Measurements from ENCODE around the gene PYCARD.

Gene PYCARD

DNA sequence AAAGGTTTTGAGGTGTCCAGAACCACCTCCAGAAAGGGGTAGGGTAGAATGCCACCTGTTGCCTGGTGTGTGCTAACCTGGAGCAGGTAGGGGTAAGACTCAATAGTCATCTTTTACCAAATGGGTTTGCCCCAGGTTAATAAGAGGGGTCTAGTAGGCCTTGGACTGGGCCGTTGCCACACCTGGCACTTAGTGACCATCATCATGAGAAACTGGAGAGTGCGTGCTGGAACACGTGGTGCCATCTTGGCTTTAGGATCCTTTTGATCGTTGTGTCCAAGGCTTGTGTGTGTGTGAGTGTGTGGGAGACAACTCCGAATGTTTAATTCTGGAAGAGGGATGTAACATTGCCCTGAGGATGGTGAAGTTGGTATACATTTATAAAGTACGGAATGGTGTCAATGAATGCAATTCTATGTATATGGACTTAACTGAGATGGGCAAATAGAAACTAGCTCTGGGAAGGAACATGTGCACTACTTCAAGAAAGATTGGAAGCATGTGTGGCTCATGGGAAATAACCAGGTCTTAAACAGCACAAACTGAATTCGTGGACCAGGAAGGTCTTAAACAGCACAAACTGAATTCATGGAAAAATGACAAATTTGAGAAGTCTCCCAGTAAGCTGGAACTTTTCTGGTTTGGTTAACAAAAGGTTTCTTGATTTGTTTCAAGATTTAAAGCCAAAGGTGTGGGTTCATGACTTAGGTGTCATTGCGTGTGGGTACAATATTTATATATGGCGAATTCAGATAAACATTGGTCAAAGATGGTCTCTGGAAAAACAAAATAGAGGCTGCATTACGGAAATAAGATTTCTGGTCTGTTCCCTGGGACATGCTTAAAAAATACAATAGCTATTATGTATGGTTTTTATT is 15.4 kb downstream of the PYCARD start:
- no peaks in the 10 kb centered on the region for H3K27me3 ChIP-seq (ENCODE audit: insufficient read depth, low read length)
- peak in 1 of 2 donors; percentile 16 for DNase-seq
- no peak overlapping the region for H4K91ac ChIP-seq (ENCODE audit: low read depth, low read length)
- H3K14ac ChIP-seq (ENCODE audit: low read length) = no peak overlapping the region
- H3K23ac ChIP-seq (ENCODE audit: low read length) = no peak overlapping the region
- H2AFZ ChIP-seq (ENCODE audit: insufficient read depth, low read length, poor library complexity) = no peak overlapping the region
- H4K8ac ChIP-seq (ENCODE audit: low read depth, low read length) = no peak overlapping the region
- H2BK5ac ChIP-seq (ENCODE audit: low read depth, low read length, poor library complexity) = no peak overlapping the region
- H3K4me2 ChIP-seq (ENCODE audit: low read length) = no peak overlapping the region
- H3K4me3 ChIP-seq (ENCODE audit: low read depth, low read length) = no peak overlapping the region
- peaks cover 54 to 87% of the 10 kb centered on the region in 2 experiments for H3K36me3 ChIP-seq (ENCODE audit: control insufficient read depth in 1 of 2, insufficient read depth in 2 of 2, low read length in 2 of 2)
- no peak overlapping the region for H3K4ac ChIP-seq (ENCODE audit: low read depth, low read length)
- no peak overlapping the region for H3K27ac ChIP-seq (ENCODE audit: low read depth, low read length)
- no peak overlapping the region for H3K9ac ChIP-seq (ENCODE audit: low read length)
- H3K4me1 ChIP-seq (ENCODE audit: control insufficient read depth in 1 of 2, insufficient read depth in 2 of 2, low read length in 2 of 2) = peaks cover 2% of the 10 kb centered on the region in 2 experiments
- H2BK12ac ChIP-seq (ENCODE audit: low read length) = no peak overlapping the region
- no peaks in the 10 kb centered on the region for H3K9me3 ChIP-seq (ENCODE audit: insufficient read depth, low read depth, low read length)
- no peaks in the 10 kb centered on the region for H3K79me1 ChIP-seq (ENCODE audit: low read length)
- H3K79me2 ChIP-seq (ENCODE audit: control insufficient read depth, insufficient read depth, low read length, poor library complexity) = peaks cover 12% of the 10 kb centered on the region
- H2BK120ac ChIP-seq (ENCODE audit: insufficient read depth, low read length, poor library complexity) = no peak overlapping the region
- H3K18ac ChIP-seq (ENCODE audit: low read length) = no peak overlapping the region
- no peak overlapping the region for H4K12ac ChIP-seq (ENCODE audit: low read depth, low read length)
- no peak overlapping the region for H2AK5ac ChIP-seq (ENCODE audit: low read length)
- no CpG with 5 or more reads among the region's 10 CpGs for WGBS (ENCODE audit: extremely low coverage, insufficient coverage, insufficient read length)

DNA sequence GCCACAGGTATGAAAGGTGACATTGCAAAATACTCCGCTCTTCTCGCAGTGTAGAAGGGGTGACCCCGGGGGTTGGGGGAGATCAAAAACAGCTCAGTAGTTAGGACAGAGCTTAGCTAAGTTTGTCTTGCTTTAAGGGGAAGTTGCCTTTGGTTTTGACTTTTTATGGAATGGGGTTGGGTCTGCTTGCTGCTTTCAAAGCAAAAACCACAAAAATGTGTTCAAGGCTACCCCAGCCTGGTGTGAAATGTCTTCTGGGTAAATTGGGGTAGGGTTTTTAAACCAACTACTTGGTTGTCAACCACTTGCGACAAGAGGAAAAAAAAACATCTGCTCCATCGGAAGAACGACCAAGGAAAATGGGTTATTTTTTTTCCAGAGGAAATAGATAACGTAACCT is 16.4 kb downstream of the PYCARD start:
- H3K14ac ChIP-seq (ENCODE audit: low read length) = no peak overlapping the region
- DNase-seq = no peak
- H3K4me1 ChIP-seq (ENCODE audit: control insufficient read depth in 1 of 2, insufficient read depth in 2 of 2, low read length in 2 of 2) = peaks cover 3 to 4% of the 10 kb centered on the region in 2 experiments
- H3K27ac ChIP-seq (ENCODE audit: low read depth, low read length) = no peak overlapping the region
- WGBS (ENCODE audit: extremely low coverage, insufficient coverage, insufficient read length) = no CpG with 5 or more reads among the region's 7 CpGs
- no peak overlapping the region for H3K23ac ChIP-seq (ENCODE audit: low read length)
- no peak overlapping the region for H4K8ac ChIP-seq (ENCODE audit: low read depth, low read length)
- H3K79me2 ChIP-seq (ENCODE audit: control insufficient read depth, insufficient read depth, low read length, poor library complexity) = peaks cover 18% of the 10 kb centered on the region
- no peak overlapping the region for H3K4me3 ChIP-seq (ENCODE audit: low read depth, low read length)
- H4K12ac ChIP-seq (ENCODE audit: low read depth, low read length) = no peak overlapping the region
- H3K27me3 ChIP-seq (ENCODE audit: insufficient read depth, low read length) = no peaks in the 10 kb centered on the region
- H4K91ac ChIP-seq (ENCODE audit: low read depth, low read length) = no peak overlapping the region
- no peak overlapping the region for H2BK12ac ChIP-seq (ENCODE audit: low read length)
- no peaks in the 10 kb centered on the region for H3K9me3 ChIP-seq (ENCODE audit: insufficient read depth, low read depth, low read length)
- no peak overlapping the region for H3K18ac ChIP-seq (ENCODE audit: low read length)
- peaks cover 51 to 77% of the 10 kb centered on the region in 2 experiments for H3K36me3 ChIP-seq (ENCODE audit: control insufficient read depth in 1 of 2, insufficient read depth in 2 of 2, low read length in 2 of 2)
- H2BK5ac ChIP-seq (ENCODE audit: low read depth, low read length, poor library complexity) = no peak overlapping the region
- no peak overlapping the region for H3K9ac ChIP-seq (ENCODE audit: low read length)
- H3K4ac ChIP-seq (ENCODE audit: low read depth, low read length) = no peak overlapping the region
- H2AFZ ChIP-seq (ENCODE audit: insufficient read depth, low read length, poor library complexity) = no peak overlapping the region
- H3K4me2 ChIP-seq (ENCODE audit: low read length) = no peak overlapping the region
- H2AK5ac ChIP-seq (ENCODE audit: low read length) = no peak overlapping the region
- H2BK120ac ChIP-seq (ENCODE audit: insufficient read depth, low read length, poor library complexity) = no peak overlapping the region
- H3K79me1 ChIP-seq (ENCODE audit: low read length) = no peaks in the 10 kb centered on the region

DNA sequence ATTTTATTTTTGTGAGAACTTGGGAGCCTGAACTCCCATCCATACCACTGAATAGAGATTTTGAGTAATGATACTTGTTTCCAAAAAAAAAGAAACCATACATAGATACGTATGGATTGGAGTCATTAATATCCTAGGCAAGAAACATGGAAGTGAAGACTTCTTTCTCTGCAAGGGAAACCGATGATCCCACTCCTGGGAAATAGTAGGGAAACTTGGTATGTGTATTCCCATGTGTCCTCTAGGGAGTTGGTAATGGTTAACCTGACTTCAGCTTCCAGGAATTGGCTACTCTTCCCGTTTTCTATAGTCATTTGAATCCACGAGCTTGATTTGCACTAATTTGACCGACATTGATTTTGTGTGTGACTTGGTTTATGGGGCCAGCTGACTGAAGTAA is 17.2 kb downstream of the PYCARD start:
- H3K79me2 ChIP-seq (ENCODE audit: control insufficient read depth, insufficient read depth, low read length, poor library complexity) = peaks cover 26% of the 10 kb centered on the region
- no peak overlapping the region for H2AFZ ChIP-seq (ENCODE audit: insufficient read depth, low read length, poor library complexity)
- H3K36me3 ChIP-seq (ENCODE audit: control insufficient read depth in 1 of 2, insufficient read depth in 2 of 2, low read length in 2 of 2) = peaks cover 47 to 69% of the 10 kb centered on the region in 2 experiments
- H3K4me2 ChIP-seq (ENCODE audit: low read length) = no peak overlapping the region
- no peak overlapping the region for H3K4me3 ChIP-seq (ENCODE audit: low read depth, low read length)
- H3K27ac ChIP-seq (ENCODE audit: low read depth, low read length) = no peak overlapping the region
- no peak overlapping the region for H3K23ac ChIP-seq (ENCODE audit: low read length)
- H3K4ac ChIP-seq (ENCODE audit: low read depth, low read length) = no peak overlapping the region
- no peak overlapping the region for H2BK12ac ChIP-seq (ENCODE audit: low read length)
- no peak overlapping the region for H3K9ac ChIP-seq (ENCODE audit: low read length)
- H4K8ac ChIP-seq (ENCODE audit: low read depth, low read length) = no peak overlapping the region
- H2BK5ac ChIP-seq (ENCODE audit: low read depth, low read length, poor library complexity) = no peak overlapping the region
- no peak overlapping the region for H2AK5ac ChIP-seq (ENCODE audit: low read length)
- no CpG with 5 or more reads among the region's 5 CpGs for WGBS (ENCODE audit: extremely low coverage, insufficient coverage, insufficient read length)
- H3K4me1 ChIP-seq (ENCODE audit: control insufficient read depth in 1 of 2, insufficient read depth in 2 of 2, low read length in 2 of 2) = peaks cover 3 to 4% of the 10 kb centered on the region in 2 experiments
- no peak overlapping the region for H4K91ac ChIP-seq (ENCODE audit: low read depth, low read length)
- no peak for DNase-seq
- H3K27me3 ChIP-seq (ENCODE audit: insufficient read depth, low read length) = no peaks in the 10 kb centered on the region
- no peak overlapping the region for H3K14ac ChIP-seq (ENCODE audit: low read length)
- H4K12ac ChIP-seq (ENCODE audit: low read depth, low read length) = no peak overlapping the region
- peaks cover 4% of the 10 kb centered on the region for H3K79me1 ChIP-seq (ENCODE audit: low read length)
- H3K9me3 ChIP-seq (ENCODE audit: insufficient read depth, low read depth, low read length) = no peaks in the 10 kb centered on the region
- no peak overlapping the region for H2BK120ac ChIP-seq (ENCODE audit: insufficient read depth, low read length, poor library complexity)
- no peak overlapping the region for H3K18ac ChIP-seq (ENCODE audit: low read length)

DNA sequence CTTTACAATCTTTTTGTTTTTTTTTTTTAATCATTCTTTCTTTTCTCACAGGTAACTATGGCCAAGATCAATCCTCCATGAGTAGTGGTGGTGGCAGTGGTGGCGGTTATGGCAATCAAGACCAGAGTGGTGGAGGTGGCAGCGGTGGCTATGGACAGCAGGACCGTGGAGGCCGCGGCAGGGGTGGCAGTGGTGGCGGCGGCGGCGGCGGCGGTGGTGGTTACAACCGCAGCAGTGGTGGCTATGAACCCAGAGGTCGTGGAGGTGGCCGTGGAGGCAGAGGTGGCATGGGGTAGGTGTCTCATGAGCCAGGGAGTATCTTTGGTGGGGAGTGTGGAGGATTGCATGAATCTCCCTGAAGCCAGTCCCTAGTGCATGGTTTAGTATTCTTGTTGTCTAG is 17.7 kb downstream of the PYCARD start:
- H3K4ac ChIP-seq (ENCODE audit: low read depth, low read length) = no peak overlapping the region
- H3K4me1 ChIP-seq (ENCODE audit: control insufficient read depth in 1 of 2, insufficient read depth in 2 of 2, low read length in 2 of 2) = peaks cover 3 to 4% of the 10 kb centered on the region in 2 experiments
- no peak overlapping the region for H2AK5ac ChIP-seq (ENCODE audit: low read length)
- no peak overlapping the region for H3K27ac ChIP-seq (ENCODE audit: low read depth, low read length)
- H3K14ac ChIP-seq (ENCODE audit: low read length) = no peak overlapping the region
- no peak overlapping the region for H3K4me2 ChIP-seq (ENCODE audit: low read length)
- no peak overlapping the region for H4K12ac ChIP-seq (ENCODE audit: low read depth, low read length)
- H3K79me1 ChIP-seq (ENCODE audit: low read length) = peaks cover 9% of the 10 kb centered on the region
- WGBS (ENCODE audit: extremely low coverage, insufficient coverage, insufficient read length) = no CpG with 5 or more reads among the region's 14 CpGs
- no peak overlapping the region for H2BK120ac ChIP-seq (ENCODE audit: insufficient read depth, low read length, poor library complexity)
- DNase-seq = no peak
- H3K79me2 ChIP-seq (ENCODE audit: control insufficient read depth, insufficient read depth, low read length, poor library complexity) = peaks cover 30% of the 10 kb centered on the region
- H3K36me3 ChIP-seq (ENCODE audit: control insufficient read depth in 1 of 2, insufficient read depth in 2 of 2, low read length in 2 of 2) = peaks cover 43 to 64% of the 10 kb centered on the region in 2 experiments
- H3K18ac ChIP-seq (ENCODE audit: low read length) = no peak overlapping the region
- H3K23ac ChIP-seq (ENCODE audit: low read length) = no peak overlapping the region
- no peak overlapping the region for H3K9ac ChIP-seq (ENCODE audit: low read length)
- H4K8ac ChIP-seq (ENCODE audit: low read depth, low read length) = no peak overlapping the region
- H3K4me3 ChIP-seq (ENCODE audit: low read depth, low read length) = no peak overlapping the region
- H2BK5ac ChIP-seq (ENCODE audit: low read depth, low read length, poor library complexity) = no peak overlapping the region
- H2AFZ ChIP-seq (ENCODE audit: insufficient read depth, low read length, poor library complexity) = no peak overlapping the region
- no peaks in the 10 kb centered on the region for H3K9me3 ChIP-seq (ENCODE audit: insufficient read depth, low read depth, low read length)
- no peak overlapping the region for H2BK12ac ChIP-seq (ENCODE audit: low read length)
- no peak overlapping the region for H4K91ac ChIP-seq (ENCODE audit: low read depth, low read length)
- no peaks in the 10 kb centered on the region for H3K27me3 ChIP-seq (ENCODE audit: insufficient read depth, low read length)
